Measurements from ENCODE around the gene SEPTIN2.

GRCh38 chr2:241366678-241367077, 51.0 kb downstream of the SEPTIN2 start:
- no peak for TF ChIP-seq CTCF (optimal IDR thresholded peaks at IDR 0.05 in 1 of 3, IDR thresholded peaks at IDR 0.05 in 1 of 3, conservative IDR thresholded peaks at IDR 0.05 in 1 of 3; ENCODE audit: extremely low read depth in 1 of 3, insufficient read depth in 2 of 3, low read length in 3 of 3)
- TF ChIP-seq EZH2 (IDR thresholded peaks at IDR 0.05; ENCODE audit: low read length) = no peak
